ENCODE results near the gene CLDND1. TPM values are rescaled to one million over a fixed set of nuclear protein-coding genes. Genes with fewer than 3 reads are reported as not detected.
A peak's percentile ranks its signal among the peaks of the same experiment; 100 is the strongest.

The CLDND1 gene
- total and polyA plus RNA-seq, 4 donors: 143 to 263 (median 193) TPM

- H3K27ac ChIP-seq (ENCODE audit: low read depth, low read length): no peak overlapping the region
- no peaks in the 10 kb centered on the region for H3K4me1 ChIP-seq (ENCODE audit: control insufficient read depth, insufficient read depth, low read length)
- H3K27me3 ChIP-seq (ENCODE audit: control insufficient read depth, insufficient read depth, low read length): no peaks in the 10 kb centered on the region
- no peak overlapping the region for H3K4me3 ChIP-seq (ENCODE audit: low read depth, low read length)
- no peak for DNase-seq (ENCODE audit: low read depth in 4 of 6, low spot score in 6 of 6)
- no CpG with 5 or more reads among the region's 1 CpG for WGBS (ENCODE audit: insufficient coverage)
- no peaks in the 10 kb centered on the region for H3K36me3 ChIP-seq (ENCODE audit: control insufficient read depth, insufficient read depth, low read length)
- H3K9me3 ChIP-seq (ENCODE audit: control insufficient read depth, insufficient read depth, low read length): no peaks in the 10 kb centered on the region
These were observed 12.0 kb upstream of the CLDND1 start for GRCh38 chr3:98534734-98535133.

GRCh38 chr3:98534168-98534567 lies 11.5 kb upstream of the CLDND1 start:
- no peaks in the 10 kb centered on the region for H3K36me3 ChIP-seq (ENCODE audit: control insufficient read depth, insufficient read depth, low read length)
- no peak for DNase-seq (ENCODE audit: low read depth in 4 of 6, low spot score in 6 of 6)
- H3K27ac ChIP-seq (ENCODE audit: low read depth, low read length): no peak overlapping the region
- no CpG with 5 or more reads among the region's 2 CpGs for WGBS (ENCODE audit: insufficient coverage)
- H3K27me3 ChIP-seq (ENCODE audit: control insufficient read depth, insufficient read depth, low read length): no peaks in the 10 kb centered on the region
- H3K4me1 ChIP-seq (ENCODE audit: control insufficient read depth, insufficient read depth, low read length): no peaks in the 10 kb centered on the region
- H3K4me3 ChIP-seq (ENCODE audit: low read depth, low read length): no peak overlapping the region
- H3K9me3 ChIP-seq (ENCODE audit: control insufficient read depth, insufficient read depth, low read length): no peaks in the 10 kb centered on the region

GRCh38 chr3:98532709-98533571 lies 10.2 kb upstream of the CLDND1 start:
- Histone ChIP-seq H3K27me3 (ENCODE audit: control insufficient read depth, insufficient read depth, low read length) (no peaks in the 10 kb centered on the region), H3K4me1 (ENCODE audit: control insufficient read depth, insufficient read depth, low read length) (no peaks in the 10 kb centered on the region), H3K27ac (ENCODE audit: low read depth, low read length) (no peak overlapping the region), H3K9me3 (ENCODE audit: control insufficient read depth, insufficient read depth, low read length) (no peaks in the 10 kb centered on the region), H3K4me3 (ENCODE audit: low read depth, low read length) (no peak overlapping the region), H3K36me3 (ENCODE audit: control insufficient read depth, insufficient read depth, low read length) (no peaks in the 10 kb centered on the region)
- 85% methylated on average over 2 of the region's 6 CpGs for WGBS (ENCODE audit: insufficient coverage)
- no peak for DNase-seq (ENCODE audit: low read depth in 4 of 6, low spot score in 6 of 6)

- Histone ChIP-seq H3K36me3 (ENCODE audit: control insufficient read depth, insufficient read depth, low read length) (no peaks in the 10 kb centered on the region), H3K4me3 (ENCODE audit: low read depth, low read length) (no peak overlapping the region), H3K4me1 (ENCODE audit: control insufficient read depth, insufficient read depth, low read length) (no peaks in the 10 kb centered on the region), H3K27me3 (ENCODE audit: control insufficient read depth, insufficient read depth, low read length) (no peaks in the 10 kb centered on the region), H3K27ac (ENCODE audit: low read depth, low read length) (no peak overlapping the region), H3K9me3 (ENCODE audit: control insufficient read depth, insufficient read depth, low read length) (no peaks in the 10 kb centered on the region)
- WGBS (ENCODE audit: insufficient coverage): 79% methylated on average over 5 of the region's 5 CpGs
- no peak for DNase-seq (ENCODE audit: low read depth in 4 of 6, low spot score in 6 of 6)
These were observed 9.6 kb upstream of the CLDND1 start for GRCh38 chr3:98532275-98532637.

GRCh38 chr3:98531622-98532274 lies 9.0 kb upstream of the CLDND1 start, which contains the start of gene GPR15:
TSS of gene GPR15 (plus strand) at chr3:98531978. CDS start at chr3:98532034, 56 bp downstream.
- H3K9me3 ChIP-seq (ENCODE audit: control insufficient read depth, insufficient read depth, low read length): no peaks in the 10 kb centered on the region
- H3K36me3 ChIP-seq (ENCODE audit: control insufficient read depth, insufficient read depth, low read length): no peaks in the 10 kb centered on the region
- no peaks in the 10 kb centered on the region for H3K4me1 ChIP-seq (ENCODE audit: control insufficient read depth, insufficient read depth, low read length)
- no peak within 1 kb of the TSS for H3K27ac ChIP-seq (ENCODE audit: low read depth, low read length)
- DNase-seq (ENCODE audit: low read depth in 4 of 6, low spot score in 6 of 6): no peak
- 93% methylated on average over 3 of the region's 7 CpGs for WGBS (ENCODE audit: insufficient coverage)
- H3K27me3 ChIP-seq (ENCODE audit: control insufficient read depth, insufficient read depth, low read length): no peaks in the 10 kb centered on the region
- no peak within 1 kb of the TSS for H3K4me3 ChIP-seq (ENCODE audit: low read depth, low read length)

- H3K27me3 ChIP-seq (ENCODE audit: control insufficient read depth, insufficient read depth, low read length): no peaks in the 10 kb centered on the region
- no peaks in the 10 kb centered on the region for H3K36me3 ChIP-seq (ENCODE audit: control insufficient read depth, insufficient read depth, low read length)
- H3K4me3 ChIP-seq (ENCODE audit: low read depth, low read length): no peak overlapping the region
- no peaks in the 10 kb centered on the region for H3K9me3 ChIP-seq (ENCODE audit: control insufficient read depth, insufficient read depth, low read length)
- DNase-seq (ENCODE audit: low read depth in 4 of 6, low spot score in 6 of 6): no peak
- no peak overlapping the region for H3K27ac ChIP-seq (ENCODE audit: low read depth, low read length)
- no CpG with 5 or more reads among the region's 2 CpGs for WGBS (ENCODE audit: insufficient coverage)
- no peaks in the 10 kb centered on the region for H3K4me1 ChIP-seq (ENCODE audit: control insufficient read depth, insufficient read depth, low read length)
These were observed 8.0 kb upstream of the CLDND1 start for GRCh38 chr3:98530676-98531075.

GRCh38 chr3:98529856-98530459 lies 7.3 kb upstream of the CLDND1 start:
- no peak overlapping the region for H3K27ac ChIP-seq (ENCODE audit: low read depth, low read length)
- H3K9me3 ChIP-seq (ENCODE audit: control insufficient read depth, insufficient read depth, low read length): no peaks in the 10 kb centered on the region
- WGBS (ENCODE audit: insufficient coverage): 83% methylated on average over 1 of the region's 8 CpGs

GRCh38 chr3:98528474-98529346 lies 6.0 kb upstream of the CLDND1 start:
- no peak for DNase-seq (ENCODE audit: low read depth in 4 of 6, low spot score in 6 of 6)
- 0% methylated on average over 1 of the region's 4 CpGs for WGBS (ENCODE audit: insufficient coverage)
- H3K27me3 ChIP-seq (ENCODE audit: control insufficient read depth, insufficient read depth, low read length): no peaks in the 10 kb centered on the region

More at GRCh38 chr3:98529856-98530459, 7.3 kb upstream of the CLDND1 start:
- Histone ChIP-seq H3K4me1 (ENCODE audit: control insufficient read depth, insufficient read depth, low read length) (no peaks in the 10 kb centered on the region), H3K36me3 (ENCODE audit: control insufficient read depth, insufficient read depth, low read length) (no peaks in the 10 kb centered on the region), H3K4me3 (ENCODE audit: low read depth, low read length) (no peak overlapping the region), H3K27me3 (ENCODE audit: control insufficient read depth, insufficient read depth, low read length) (no peaks in the 10 kb centered on the region)
- peak in 1 of 6 donors; percentile 13 for DNase-seq (ENCODE audit: low read depth in 4 of 6, low spot score in 6 of 6)

GRCh38 chr3:98525494-98525893 lies 2.8 kb upstream of the CLDND1 start:
- no peaks in the 10 kb centered on the region for H3K27me3 ChIP-seq (ENCODE audit: control insufficient read depth, insufficient read depth, low read length)
- no peak overlapping the region for H3K27ac ChIP-seq (ENCODE audit: low read depth, low read length)
- no peaks in the 10 kb centered on the region for H3K4me1 ChIP-seq (ENCODE audit: control insufficient read depth, insufficient read depth, low read length)
- H3K4me3 ChIP-seq (ENCODE audit: low read depth, low read length): no peak overlapping the region
- DNase-seq (ENCODE audit: low read depth in 4 of 6, low spot score in 6 of 6): no peak
- H3K36me3 ChIP-seq (ENCODE audit: control insufficient read depth, insufficient read depth, low read length): no peaks in the 10 kb centered on the region
- WGBS (ENCODE audit: insufficient coverage): 86% methylated on average over 1 of the region's 6 CpGs
- H3K9me3 ChIP-seq (ENCODE audit: control insufficient read depth, insufficient read depth, low read length): no peaks in the 10 kb centered on the region

More at GRCh38 chr3:98528474-98529346, 6.0 kb upstream of the CLDND1 start:
- Histone ChIP-seq H3K4me3 (ENCODE audit: low read depth, low read length) (no peak overlapping the region), H3K4me1 (ENCODE audit: control insufficient read depth, insufficient read depth, low read length) (no peaks in the 10 kb centered on the region), H3K36me3 (ENCODE audit: control insufficient read depth, insufficient read depth, low read length) (no peaks in the 10 kb centered on the region), H3K27ac (ENCODE audit: low read depth, low read length) (no peak overlapping the region), H3K9me3 (ENCODE audit: control insufficient read depth, insufficient read depth, low read length) (no peaks in the 10 kb centered on the region)

Data from spinal cord (tissue), 10 donors.